Bronchus fibroblast of lung (primary cell): ENCODE data around the gene SAMD5. TPM values are rescaled to one million over a fixed set of nuclear protein-coding genes. Genes with fewer than 3 reads are reported as not detected.

ENCODE experiments used
- total RNA-seq: library from RNA; depleted of rRNA; stranded (reverse); fragments of >200 nt; gene quantifications from 2 replicates; pipeline ENCODE4 v1.2.3, GENCODE V29; 2015

SAMD5 gene
- 0.45 and 0.50 TPM in 2 replicates for total RNA-seq

DNA sequence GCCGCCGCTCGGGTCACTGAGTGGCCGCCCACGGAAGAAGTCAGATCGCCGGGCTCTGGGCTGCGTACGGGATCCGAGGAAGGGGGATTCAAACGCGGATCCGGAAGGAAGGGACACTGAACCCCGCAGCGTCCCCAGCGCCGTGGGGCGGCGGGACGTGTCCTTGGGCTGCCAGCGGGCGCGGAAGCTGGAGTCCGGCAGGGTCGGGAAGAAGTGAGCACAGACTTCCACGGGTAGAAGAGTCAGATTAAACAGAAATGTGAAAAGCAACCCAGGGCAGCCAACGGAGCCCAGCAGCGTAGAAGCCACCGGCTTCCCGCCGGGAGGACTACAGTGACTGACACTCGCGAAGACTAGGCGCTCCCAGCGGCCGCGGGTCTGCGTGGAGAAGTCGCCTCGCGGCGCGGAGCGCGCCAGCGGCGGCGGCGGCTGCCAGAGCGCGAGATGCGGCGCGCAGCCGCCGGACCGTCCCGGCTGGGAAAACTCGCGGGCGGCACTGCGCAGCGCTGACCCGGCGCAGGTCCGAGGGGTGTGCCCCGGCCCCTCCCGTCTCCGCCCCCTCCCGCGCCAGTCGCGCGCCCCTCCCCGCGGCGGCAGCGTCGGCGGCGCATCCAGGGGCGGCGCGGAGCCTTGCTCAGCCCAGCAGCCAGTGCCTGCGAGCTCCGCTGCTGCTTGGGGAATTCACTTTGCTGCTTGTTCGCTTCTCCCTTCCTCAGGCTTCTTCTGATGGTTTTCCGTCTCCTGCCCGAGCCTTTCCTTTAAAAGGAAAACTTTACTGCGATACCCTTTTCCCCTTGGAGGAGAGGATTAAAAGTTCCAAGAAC lies at the start of gene SAMD5:
SAMD5 (plus strand) TSS at position 649 of the 824 bp plus-strand sequence. CDS start 239 bp downstream, outside the sequence.

